GM19397 (cell line): ENCODE data around the gene IFIT2.
"Not testable (repeated sequence)": the region's sequence is repeated elsewhere in the genome, so short reads cannot be mapped to it uniquely, and the experiment has no call there.

Source experiments
- ATAC-seq: cut with Tn5 transposase; IDR thresholded peaks from one replicate; pipeline ENCODE4 v1.9.1; 2021; ENCODE audit warnings: mild to moderate bottlenecking, moderate library complexity; ENCODE audit not compliant: unreplicated experiment

Gene IFIT2

GRCh38 chr10:89279421-89279869 is 22.4 kb upstream of the IFIT2 start:
- no peak for ATAC-seq

DNA sequence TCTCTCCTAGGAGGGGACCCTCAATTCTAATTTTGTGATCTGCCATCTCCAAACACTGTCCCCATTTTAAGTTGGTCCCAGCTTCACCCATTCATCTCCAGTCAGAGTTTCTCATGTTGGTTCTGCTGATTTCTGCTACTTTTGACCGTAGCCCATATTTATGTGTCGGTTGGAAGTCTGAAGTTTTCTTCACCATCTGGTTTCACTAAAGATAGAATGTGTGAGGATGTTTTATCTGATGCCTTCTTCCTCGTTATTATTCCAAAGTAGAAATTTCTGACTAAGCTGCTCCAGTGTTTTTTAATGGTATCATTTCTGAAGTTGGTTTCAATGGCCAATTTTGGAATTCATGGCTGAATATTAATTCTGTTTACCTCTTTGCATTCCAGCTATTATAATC is 21.3 kb upstream of the IFIT2 start:
- ATAC-seq = no peak

DNA sequence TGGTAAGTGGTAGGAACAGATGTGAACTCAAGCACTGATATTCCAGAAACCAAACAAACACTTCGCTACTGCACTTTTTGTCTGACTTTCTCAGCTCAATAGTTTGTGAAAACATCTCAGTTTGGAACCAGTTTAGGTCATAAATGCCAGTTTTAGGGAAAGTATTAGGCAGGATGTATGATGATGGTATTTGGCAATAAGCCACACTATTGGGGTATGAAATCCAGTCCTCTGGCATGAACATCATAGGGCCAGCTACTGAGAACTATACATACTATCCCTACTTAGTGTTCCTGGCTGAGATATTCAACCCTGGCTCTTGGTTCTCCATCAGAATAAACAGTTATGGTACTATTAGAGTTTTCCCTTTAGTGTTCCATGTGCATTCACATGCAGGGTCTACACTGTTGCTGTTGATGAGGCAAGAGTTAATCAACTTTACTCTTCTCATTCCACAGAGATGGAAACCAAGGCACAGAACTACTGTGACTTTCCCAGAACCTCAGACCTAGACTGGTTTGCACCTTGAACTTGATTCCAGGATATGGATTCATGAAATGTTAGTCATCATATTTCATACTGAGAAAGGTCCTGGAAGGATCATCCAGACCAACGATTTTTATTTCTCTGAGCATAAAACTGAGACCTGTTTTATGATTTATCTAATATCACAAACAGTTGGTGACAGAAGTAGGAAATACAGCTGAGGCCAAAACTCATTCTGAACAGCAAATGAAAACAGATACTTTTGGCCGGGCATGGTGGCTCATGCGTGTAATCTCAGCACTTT is 20.0 kb upstream of the IFIT2 start:
- no peak for ATAC-seq

DNA sequence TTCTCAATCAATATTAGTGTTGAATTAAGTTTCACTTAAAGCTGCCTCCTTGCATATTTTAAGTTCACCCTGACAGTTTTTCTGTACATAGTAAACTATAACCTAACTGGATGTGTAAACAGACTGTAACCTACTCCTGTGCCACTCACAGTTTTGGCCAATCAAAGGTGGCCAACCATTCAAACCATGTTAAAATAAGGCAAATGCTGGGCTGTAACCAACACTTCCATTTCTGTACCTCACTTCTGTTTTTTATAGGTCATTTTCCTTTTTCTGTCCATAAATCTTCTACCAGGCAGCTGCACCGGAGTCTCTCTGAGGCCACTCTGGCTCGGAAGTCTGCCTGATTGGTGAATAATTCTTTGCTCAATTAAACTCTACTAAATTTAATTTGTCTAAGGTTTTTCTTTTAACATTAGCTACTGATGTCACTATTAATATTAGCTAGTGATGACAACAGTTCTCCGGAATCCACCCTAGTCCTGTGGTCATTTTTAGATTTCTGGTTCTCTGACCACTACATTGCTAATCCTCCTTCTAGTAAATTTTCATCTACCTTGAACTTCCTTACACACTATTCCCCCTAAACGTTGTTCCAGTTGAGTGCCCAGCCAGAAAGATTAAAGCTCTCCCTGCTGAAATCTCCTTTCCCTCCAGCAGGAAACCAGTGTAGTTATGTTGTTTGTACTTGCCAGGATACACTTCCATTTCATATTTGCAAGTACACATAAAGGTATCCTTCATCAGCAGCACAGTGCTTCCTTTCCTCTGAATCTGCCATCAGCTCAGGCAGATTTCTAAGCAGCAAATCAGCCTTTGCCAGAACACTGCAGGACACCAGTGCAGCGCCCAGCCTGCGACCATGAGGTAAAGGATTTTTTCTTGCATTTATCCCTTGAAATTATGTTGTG is 18.6 kb upstream of the IFIT2 start:
- no peak for ATAC-seq

- ATAC-seq = no peak
Observed at GRCh38 chr10:89283936-89284475, 17.8 kb upstream of the IFIT2 start.

GRCh38 chr10:89284711-89285110 is 17.1 kb upstream of the IFIT2 start:
- ATAC-seq = not testable (repeated sequence)

DNA sequence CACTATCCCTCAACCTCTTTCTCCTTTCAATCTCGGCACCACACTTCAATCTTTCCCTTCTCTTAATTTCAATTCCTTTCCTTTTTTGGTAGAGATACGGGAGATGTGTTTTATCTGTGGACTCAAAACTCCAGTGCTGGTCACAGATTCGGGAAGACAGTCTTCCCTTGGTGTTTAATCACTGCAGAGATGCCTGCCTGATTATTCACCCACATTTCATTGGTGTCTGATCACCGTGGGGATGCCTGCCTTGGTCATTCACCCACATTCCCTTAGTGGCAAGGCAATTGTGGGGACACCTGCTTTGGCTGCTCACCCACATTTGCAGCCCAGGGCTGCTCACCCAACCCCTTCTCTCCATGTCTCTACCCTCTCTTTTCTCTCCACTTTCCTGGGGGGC is 16.5 kb upstream of the IFIT2 start:
- ATAC-seq = not testable (repeated sequence)

DNA sequence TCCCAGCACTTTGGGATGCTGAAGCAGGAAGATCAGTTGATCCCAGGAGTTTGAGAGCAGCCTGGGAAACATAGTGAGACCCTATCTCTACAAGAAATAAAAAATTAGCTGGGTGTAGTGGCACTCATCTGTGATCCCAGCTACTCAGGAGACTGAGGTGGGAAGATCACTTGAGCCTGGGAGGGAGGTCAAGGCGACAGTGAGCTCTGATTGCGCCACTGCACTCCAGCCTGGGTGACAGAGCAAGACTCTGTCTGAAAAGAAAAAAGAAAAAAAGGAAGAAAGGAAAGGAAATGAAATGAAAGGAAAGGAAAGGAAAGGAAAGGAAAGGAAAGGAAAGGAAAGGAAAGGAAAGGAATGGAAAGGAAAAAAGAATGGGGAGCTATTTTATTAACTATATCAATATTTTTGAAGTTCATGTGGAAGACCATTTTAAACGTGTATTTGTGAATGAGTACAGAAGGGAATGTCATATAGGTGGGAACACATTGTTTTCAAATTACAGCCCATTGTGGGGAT is 7.1 kb upstream of the IFIT2 start:
- ATAC-seq = no peak

DNA sequence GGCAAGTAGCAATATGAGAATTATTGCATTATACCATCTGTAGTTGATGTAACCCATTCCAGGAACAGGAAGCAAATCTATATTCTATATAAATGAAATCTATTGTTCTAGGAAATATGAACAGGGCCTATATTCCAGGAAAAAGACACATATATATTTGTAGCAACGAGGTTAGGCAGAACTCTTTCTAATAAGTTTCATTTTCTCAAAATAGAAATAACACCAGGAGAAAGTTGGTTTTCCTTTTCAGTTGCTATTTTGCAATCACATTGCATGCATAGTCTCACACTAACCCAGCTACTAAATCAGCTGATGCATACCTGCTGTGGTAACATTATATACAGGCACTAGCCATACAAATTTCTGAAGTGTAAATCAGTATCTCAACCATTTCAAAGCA is 6.2 kb upstream of the IFIT2 start:
- ATAC-seq = no peak

DNA sequence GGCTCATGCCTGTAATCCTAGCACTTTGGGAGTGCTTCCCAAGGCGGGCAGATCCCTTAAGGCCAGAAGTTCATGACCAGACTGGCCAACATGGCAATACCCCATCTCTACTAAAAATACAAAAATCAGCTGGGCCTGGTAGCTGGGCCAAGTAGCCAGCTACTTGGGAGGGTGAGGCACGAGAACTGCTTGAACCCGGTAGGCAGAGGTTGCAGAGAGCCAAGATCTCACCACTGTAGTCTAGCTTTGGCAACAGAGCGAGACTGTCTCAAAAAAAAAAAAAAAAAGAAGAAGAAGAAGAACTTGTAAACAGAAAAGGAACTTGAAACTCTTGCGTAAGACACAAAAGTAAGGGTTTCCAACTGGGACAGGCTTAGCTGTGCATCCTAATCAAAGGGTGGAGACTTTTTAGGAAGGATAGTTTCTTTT is 5.6 kb upstream of the IFIT2 start:
- no peak for ATAC-seq

- ATAC-seq = no peak
Observed at GRCh38 chr10:89297356-89297755, 4.5 kb upstream of the IFIT2 start.

DNA sequence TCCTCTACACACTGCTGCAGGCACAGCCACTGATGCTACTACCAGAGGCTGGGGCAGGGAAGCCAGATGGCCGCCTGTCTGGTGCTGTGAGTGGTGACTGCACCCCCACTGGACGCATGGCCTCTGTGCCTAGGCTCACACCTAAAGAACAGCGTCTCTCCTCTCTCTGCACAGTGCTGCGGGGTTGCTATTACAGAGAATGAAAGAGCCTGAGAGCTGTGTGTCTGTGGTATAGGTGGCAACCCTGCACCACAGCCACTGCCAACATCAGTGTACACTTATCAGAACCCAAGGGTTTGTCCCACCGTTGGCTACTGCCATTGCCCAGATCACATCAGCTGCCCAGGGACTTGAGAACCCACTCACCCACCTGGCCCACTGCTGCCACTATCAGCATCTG is 4.1 kb upstream of the IFIT2 start:
- ATAC-seq = no peak

GRCh38 chr10:89299031-89299430 is 2.8 kb upstream of the IFIT2 start:
- ATAC-seq = no peak

DNA sequence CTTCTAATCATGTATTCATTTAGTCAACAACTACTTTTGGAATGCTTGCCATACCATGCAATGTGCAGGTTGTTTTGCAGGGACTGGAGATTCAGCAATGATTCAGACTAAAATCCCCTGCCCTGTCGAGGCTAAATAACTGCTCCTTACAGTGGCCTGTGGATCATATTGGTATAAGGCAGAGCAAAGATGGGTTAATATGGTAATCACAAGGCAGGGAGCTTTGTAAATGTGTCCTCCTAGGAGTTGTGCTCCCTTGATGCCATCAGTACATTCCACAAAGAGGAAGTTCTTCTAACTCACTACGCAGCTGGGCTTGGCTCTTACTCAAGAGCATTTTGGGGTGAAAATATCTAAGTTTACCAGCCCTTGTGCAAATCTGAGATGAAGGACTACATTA is 614 bp upstream of the IFIT2 start:
- no peak for ATAC-seq

GRCh38 chr10:89302625-89303024 is 779 bp downstream of the IFIT2 start:
- ATAC-seq = no peak

DNA sequence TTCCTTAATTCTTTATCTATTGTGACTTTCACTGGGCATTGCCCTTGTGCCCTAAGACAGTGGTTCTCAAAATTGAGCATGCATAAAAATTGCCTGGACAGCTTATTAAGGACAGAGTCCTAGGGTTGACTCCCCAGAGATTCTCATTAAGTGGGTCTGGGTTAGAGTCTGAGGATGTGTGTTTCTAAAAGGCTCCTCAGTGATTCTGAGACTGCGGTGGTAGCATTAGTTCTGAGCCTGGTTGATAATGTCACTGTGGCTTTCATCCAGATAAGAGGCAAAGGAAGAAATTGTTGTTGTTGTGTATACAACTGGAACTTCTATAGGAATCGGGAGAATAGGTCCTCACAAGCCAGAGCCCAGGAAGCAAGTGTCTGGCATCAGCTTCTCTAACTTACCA is 1.3 kb downstream of the IFIT2 start:
- no peak for ATAC-seq

DNA sequence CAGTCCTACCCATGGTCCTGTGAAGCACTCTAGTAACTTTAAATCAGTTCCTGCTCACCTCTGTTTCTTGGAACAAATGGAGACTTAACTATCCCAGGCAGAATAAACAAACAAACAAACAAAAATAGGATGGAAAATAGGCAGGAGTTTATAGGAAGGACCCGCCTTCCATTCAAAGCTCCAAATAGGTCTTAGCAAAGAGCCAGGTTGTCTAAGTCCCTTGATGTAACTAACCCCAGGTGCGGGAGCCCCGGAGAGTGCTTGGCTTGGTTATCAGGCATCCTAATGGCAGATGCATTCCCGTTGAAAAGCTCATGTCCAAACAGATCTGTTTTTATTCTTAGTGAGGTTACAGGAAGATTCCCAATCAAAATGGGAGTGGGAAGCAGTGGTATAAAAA is 2.2 kb downstream of the IFIT2 start:
- ATAC-seq = no peak

DNA sequence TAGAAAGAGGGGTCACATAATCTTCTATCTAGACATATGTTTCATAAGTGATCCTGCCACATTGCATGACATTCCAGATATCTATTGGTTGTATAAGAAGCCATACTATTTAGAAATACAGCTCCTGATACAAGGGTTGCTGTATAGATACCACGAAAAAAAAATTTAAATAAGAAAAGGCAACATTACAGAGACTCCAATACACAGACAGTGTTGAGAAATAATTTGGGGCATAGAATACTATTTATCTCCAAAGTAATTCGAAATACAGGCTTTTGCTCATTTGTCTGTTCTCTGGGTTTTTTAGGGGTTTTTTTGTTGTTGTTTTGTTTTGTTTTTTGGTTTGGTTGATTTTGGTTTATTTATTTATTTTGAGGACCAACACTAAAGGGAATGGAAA is 2.6 kb downstream of the IFIT2 start:
- ATAC-seq = no peak

DNA sequence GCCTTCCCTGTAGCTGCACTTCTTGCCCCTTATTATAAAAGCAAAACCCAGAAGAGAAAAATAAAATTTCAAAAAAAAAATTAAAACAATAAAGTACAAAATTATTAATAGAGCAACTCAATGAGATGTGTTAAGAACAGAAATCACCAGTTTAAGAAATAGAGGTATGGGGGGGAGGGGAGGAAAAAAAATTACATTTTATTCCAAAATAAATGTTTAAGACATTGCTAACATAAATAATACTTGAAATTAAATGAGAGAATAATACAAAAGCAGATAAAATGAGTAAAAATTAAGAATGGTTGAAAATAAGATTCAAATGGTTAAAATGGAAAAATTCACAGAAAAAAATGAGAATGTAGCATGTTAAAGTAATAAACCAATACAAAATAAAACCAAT is 3.1 kb downstream of the IFIT2 start:
- no peak for ATAC-seq

DNA sequence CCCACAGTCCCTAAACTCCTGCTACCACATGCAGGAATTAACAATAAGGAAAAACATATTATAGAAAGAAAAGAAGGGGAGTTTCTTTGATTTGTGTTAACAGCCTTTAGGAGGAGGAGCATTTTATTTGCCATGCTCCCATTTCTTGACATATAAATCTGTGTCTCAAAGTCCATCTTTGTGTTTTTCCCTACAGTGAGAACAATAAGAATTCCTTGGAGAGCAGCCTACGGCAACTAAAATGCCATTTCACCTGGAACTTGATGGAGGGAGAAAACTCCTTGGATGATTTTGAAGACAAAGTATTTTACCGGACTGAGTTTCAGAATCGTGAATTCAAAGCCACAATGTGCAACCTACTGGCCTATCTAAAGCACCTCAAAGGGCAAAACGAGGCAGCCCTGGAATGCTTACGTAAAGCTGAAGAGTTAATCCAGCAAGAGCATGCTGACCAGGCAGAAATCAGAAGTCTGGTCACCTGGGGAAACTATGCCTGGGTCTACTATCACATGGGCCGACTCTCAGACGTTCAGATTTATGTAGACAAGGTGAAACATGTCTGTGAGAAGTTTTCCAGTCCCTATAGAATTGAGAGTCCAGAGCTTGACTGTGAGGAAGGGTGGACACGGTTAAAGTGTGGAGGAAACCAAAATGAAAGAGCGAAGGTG is 4.1 kb downstream of the IFIT2 start:
- ATAC-seq = no peak
